GM23338 (cell line): Measurements from ENCODE around the gene SLC22A14. TPM values are rescaled to one million over a fixed set of nuclear protein-coding genes. Genes with fewer than 3 reads are reported as not detected.

Experiments used
- ATAC-seq: fragments of 200-7000 bp; cut with Tn5 transposase; 3 replicates; pipeline ENCODE4 v1.9.1; 2020
- DNase-seq: peaks from one replicate; pipeline ENCODE4 v3.0.0-alpha.2; 2015; ENCODE audit warnings: low spot score
- H2AFZ ChIP-seq: fragments of 200-600 bp; sonication (generic); 2 replicates; pipeline ENCODE4 v1.8.0; 2016; ENCODE audit warnings: antibody characterized with exemption, mild to moderate bottlenecking, moderate library complexity
- H3F3A ChIP-seq: fragments of 200-600 bp; sonication (generic); replicated peaks from 2 replicates; pipeline ENCODE4 v1.8.0; 2017; ENCODE audit warnings: antibody characterized with exemption, mixed run types, low read depth
- H3K27ac ChIP-seq: fragments of 200-600 bp; sonication (generic); 2 replicates; pipeline ENCODE4 v1.6.1; 2016; ENCODE audit warnings: low read depth
- H3K27me3 ChIP-seq: fragments of 200-600 bp; sonication (generic); 2 replicates; pipeline ENCODE4 v1.8.0; 2016; ENCODE audit warnings: mild to moderate bottlenecking, mixed run types, moderate library complexity; ENCODE audit not compliant: insufficient read depth
- H3K36me3 ChIP-seq: fragments of 200-600 bp; sonication (generic); 2 replicates; pipeline ENCODE4 v1.8.0; 2016; ENCODE audit warnings: mild to moderate bottlenecking; ENCODE audit not compliant: insufficient read depth
- H3K4me1 ChIP-seq: fragments of 200-600 bp; sonication (generic); 2 replicates; pipeline ENCODE4 v1.8.0; 2016; ENCODE audit warnings: mild to moderate bottlenecking, moderate library complexity; ENCODE audit not compliant: insufficient read depth
- H3K4me2 ChIP-seq: fragments of 200-600 bp; sonication (generic); 2 replicates; pipeline ENCODE4 v1.7.1; 2017; ENCODE audit warnings: mixed run types
- H3K4me3 ChIP-seq: fragments of 200-600 bp; sonication (generic); 2 replicates; pipeline ENCODE4 v1.6.1; 2016; ENCODE audit warnings: mixed run types
- H3K79me2 ChIP-seq: fragments of 200-600 bp; sonication (generic); replicated peaks from 2 replicates; pipeline ENCODE4 v1.8.0; 2017; ENCODE audit warnings: mild to moderate bottlenecking; ENCODE audit not compliant: insufficient read depth
- H3K9me2 ChIP-seq: fragments of 200-600 bp; sonication (generic); 2 replicates; pipeline ENCODE4 v1.8.0; 2017; ENCODE audit not compliant: insufficient read depth
- H4K20me1 ChIP-seq: fragments of 200-600 bp; sonication (generic); replicated peaks from 2 replicates; pipeline ENCODE4 v1.8.0; 2017; ENCODE audit warnings: mild to moderate bottlenecking; ENCODE audit not compliant: insufficient read depth
- H3K27ac Mint-ChIP-seq: 2 replicates; pipeline ENCODE4 v1.8.0; 2020; ENCODE audit warnings: inconsistent platforms, mild to moderate bottlenecking, moderate library complexity, mixed read lengths
- H3K27me3 Mint-ChIP-seq: 3 replicates; pipeline ENCODE4 v1.8.0; 2022; ENCODE audit warnings: low read depth, mild to moderate bottlenecking, moderate library complexity, mixed read lengths, inconsistent platforms; ENCODE audit not compliant: insufficient read depth, poor library complexity
- H3K36me3 Mint-ChIP-seq: 3 replicates; pipeline ENCODE4 v1.8.0; 2021; ENCODE audit warnings: low read depth, mild to moderate bottlenecking, inconsistent platforms, moderate library complexity, mixed read lengths
- H3K4me1 Mint-ChIP-seq: 3 replicates; pipeline ENCODE4 v1.8.0; 2020; ENCODE audit warnings: mild to moderate bottlenecking, inconsistent platforms, mixed read lengths
- H3K4me3 Mint-ChIP-seq: 3 replicates; pipeline ENCODE4 v1.8.0; 2021; ENCODE audit warnings: moderate library complexity, mild to moderate bottlenecking, inconsistent platforms, mixed read lengths
- H3K9me3 Mint-ChIP-seq: 3 replicates; pipeline ENCODE4 v1.8.0; 2020; ENCODE audit warnings: moderate library complexity, mild to moderate bottlenecking, inconsistent platforms, mixed read lengths
- CREB1 ChIP-seq: fragments of 250-450 bp; sonication (Bioruptor Pico); IDR thresholded peaks from 2 replicates; pipeline ENCODE4 v1.5.0; 2020; ENCODE audit warnings: low read depth, mild to moderate bottlenecking, moderate library complexity
- CTCF ChIP-seq, 2 experiments: fragments of 200-600 bp in 1 of 2; sonication (generic) in 1 of 2; conservative IDR thresholded peaks; 2 replicates each; pipeline versions ENCODE4 v1.5.1 to v1.6.1; 2016 to 2017; ENCODE audit warnings: antibody characterized with exemption in 2 of 2, low read depth in 2 of 2, mild to moderate bottlenecking in 2 of 2, moderate library complexity in 1 of 2
- EZH2 ChIP-seq: fragments of 200-600 bp; sonication (generic); IDR thresholded peaks from one replicate; pipeline ENCODE4 v1.8.0; 2017; ENCODE audit warnings: antibody characterized with exemption, mild to moderate bottlenecking, low read depth; ENCODE audit not compliant: unreplicated experiment
- EZH2phosphoT487 ChIP-seq: fragments of 200-600 bp; sonication (generic); IDR thresholded peaks from one replicate; pipeline ENCODE4 v1.8.1; 2018; ENCODE audit warnings: antibody characterized with exemption; ENCODE audit not compliant: unreplicated experiment
- JUNB ChIP-seq: IDR thresholded peaks from one replicate; pipeline ENCODE4 v1.6.1; 2016; ENCODE audit warnings: antibody characterized with exemption; ENCODE audit not compliant: unreplicated experiment
- NANOG ChIP-seq: IDR thresholded peaks from 2 replicates; pipeline ENCODE4 v1.6.1; 2016; ENCODE audit warnings: antibody characterized with exemption, borderline replicate concordance
- POLR2AphosphoS5 ChIP-seq: IDR thresholded peaks from 2 replicates; pipeline ENCODE4 v1.6.1; 2016; ENCODE audit warnings: antibody characterized with exemption, low read depth
- STAT1 ChIP-seq: IDR thresholded peaks from one replicate; pipeline ENCODE4 v1.6.1; 2016; ENCODE audit warnings: antibody characterized with exemption; ENCODE audit not compliant: unreplicated experiment
- ZNF114 ChIP-seq: fragments of 250-450 bp; sonication (Bioruptor Pico); IDR thresholded peaks from 2 replicates; pipeline ENCODE4 v1.5.0; 2020; ENCODE audit warnings: mild to moderate bottlenecking, moderate library complexity
- ZNF331 ChIP-seq: fragments of 250-450 bp; sonication (Bioruptor Pico); IDR thresholded peaks from 2 replicates; pipeline ENCODE4 v1.5.0; 2020; ENCODE audit warnings: low read depth, mild to moderate bottlenecking, moderate library complexity
- polyA plus RNA-seq: library from polyadenylated mRNA; unstranded; fragments of >200 nt; fragmentation: Nextera tagmentation; extraction: Ambion mirVana; gene quantifications from 2 replicates; pipeline ENCODE4 v1.2.1, GENCODE V29; 2016
- total RNA-seq: library from RNA; depleted of rRNA; stranded (reverse); fragments of >200 nt; shearing (Covaris generic); gene quantifications from 2 replicates; pipeline ENCODE4 v1.2.3, GENCODE V29; 2014
- TF ChIP-seq, protein P1 (sequence below): fragments of 250-450 bp; sonication (Bioruptor Pico); IDR thresholded peaks from 2 replicates; pipeline ENCODE4 v1.5.0; 2020; ENCODE audit warnings: mild to moderate bottlenecking, moderate library complexity
- TF ChIP-seq, protein P2 (sequence below): IDR thresholded peaks from one replicate; pipeline ENCODE4 v1.6.1; 2018; ENCODE audit warnings: antibody characterized with exemption; ENCODE audit not compliant: unreplicated experiment
- TF ChIP-seq, protein P3 (sequence below): IDR thresholded peaks from 2 replicates; pipeline ENCODE4 v1.6.1; 2016; ENCODE audit warnings: antibody characterized with exemption

Gene SLC22A14
- total and polyA plus RNA-seq, 2 experiments from 2014 or later, result not detected

- no peak for TF ChIP-seq EZH2phosphoT487
Observed at GRCh38 chr3:38260474-38260873, 21.6 kb upstream of the SLC22A14 start (continued).

GRCh38 chr3:38264353-38264771 is 17.7 kb upstream of the SLC22A14 start:
- no peak overlapping the region for H3K27ac Mint-ChIP-seq
- Histone ChIP-seq H3K36me3 (no peaks in the 10 kb centered on the region), H3K27me3 (no peaks in the 10 kb centered on the region), H2AFZ (no peak overlapping the region), H3F3A (no peaks in the 10 kb centered on the region), H3K9me2 (no peaks in the 10 kb centered on the region), H3K4me2 (no peak overlapping the region), H3K27ac (no peak overlapping the region), H3K79me2 (no peaks in the 10 kb centered on the region), H3K4me1 (peaks cover 12% of the 10 kb centered on the region), H4K20me1 (no peaks in the 10 kb centered on the region; the same call in 1 of the 2 replicates), H3K4me3 (no peak overlapping the region)
- H3K4me3 Mint-ChIP-seq, result no peak overlapping the region
- ATAC-seq (peak; percentile 65), DNase-seq (no peak)
- peaks cover 4% of the 10 kb centered on the region for H3K36me3 Mint-ChIP-seq
- peaks cover 6% of the 10 kb centered on the region for H3K27me3 Mint-ChIP-seq
- no peak for TF ChIP-seq STAT1
- no peak for TF ChIP-seq EZH2phosphoT487
- no peak for TF ChIP-seq NANOG
- TF ChIP-seq CTCF (conservative IDR thresholded peaks at IDR 0.05; ENCODE audit: low read depth in 2 of 2), result no peak
- TF ChIP-seq POLR2AphosphoS5, result no peak
- no peak for TF ChIP-seq JUNB
- TF ChIP-seq, protein P1, sequence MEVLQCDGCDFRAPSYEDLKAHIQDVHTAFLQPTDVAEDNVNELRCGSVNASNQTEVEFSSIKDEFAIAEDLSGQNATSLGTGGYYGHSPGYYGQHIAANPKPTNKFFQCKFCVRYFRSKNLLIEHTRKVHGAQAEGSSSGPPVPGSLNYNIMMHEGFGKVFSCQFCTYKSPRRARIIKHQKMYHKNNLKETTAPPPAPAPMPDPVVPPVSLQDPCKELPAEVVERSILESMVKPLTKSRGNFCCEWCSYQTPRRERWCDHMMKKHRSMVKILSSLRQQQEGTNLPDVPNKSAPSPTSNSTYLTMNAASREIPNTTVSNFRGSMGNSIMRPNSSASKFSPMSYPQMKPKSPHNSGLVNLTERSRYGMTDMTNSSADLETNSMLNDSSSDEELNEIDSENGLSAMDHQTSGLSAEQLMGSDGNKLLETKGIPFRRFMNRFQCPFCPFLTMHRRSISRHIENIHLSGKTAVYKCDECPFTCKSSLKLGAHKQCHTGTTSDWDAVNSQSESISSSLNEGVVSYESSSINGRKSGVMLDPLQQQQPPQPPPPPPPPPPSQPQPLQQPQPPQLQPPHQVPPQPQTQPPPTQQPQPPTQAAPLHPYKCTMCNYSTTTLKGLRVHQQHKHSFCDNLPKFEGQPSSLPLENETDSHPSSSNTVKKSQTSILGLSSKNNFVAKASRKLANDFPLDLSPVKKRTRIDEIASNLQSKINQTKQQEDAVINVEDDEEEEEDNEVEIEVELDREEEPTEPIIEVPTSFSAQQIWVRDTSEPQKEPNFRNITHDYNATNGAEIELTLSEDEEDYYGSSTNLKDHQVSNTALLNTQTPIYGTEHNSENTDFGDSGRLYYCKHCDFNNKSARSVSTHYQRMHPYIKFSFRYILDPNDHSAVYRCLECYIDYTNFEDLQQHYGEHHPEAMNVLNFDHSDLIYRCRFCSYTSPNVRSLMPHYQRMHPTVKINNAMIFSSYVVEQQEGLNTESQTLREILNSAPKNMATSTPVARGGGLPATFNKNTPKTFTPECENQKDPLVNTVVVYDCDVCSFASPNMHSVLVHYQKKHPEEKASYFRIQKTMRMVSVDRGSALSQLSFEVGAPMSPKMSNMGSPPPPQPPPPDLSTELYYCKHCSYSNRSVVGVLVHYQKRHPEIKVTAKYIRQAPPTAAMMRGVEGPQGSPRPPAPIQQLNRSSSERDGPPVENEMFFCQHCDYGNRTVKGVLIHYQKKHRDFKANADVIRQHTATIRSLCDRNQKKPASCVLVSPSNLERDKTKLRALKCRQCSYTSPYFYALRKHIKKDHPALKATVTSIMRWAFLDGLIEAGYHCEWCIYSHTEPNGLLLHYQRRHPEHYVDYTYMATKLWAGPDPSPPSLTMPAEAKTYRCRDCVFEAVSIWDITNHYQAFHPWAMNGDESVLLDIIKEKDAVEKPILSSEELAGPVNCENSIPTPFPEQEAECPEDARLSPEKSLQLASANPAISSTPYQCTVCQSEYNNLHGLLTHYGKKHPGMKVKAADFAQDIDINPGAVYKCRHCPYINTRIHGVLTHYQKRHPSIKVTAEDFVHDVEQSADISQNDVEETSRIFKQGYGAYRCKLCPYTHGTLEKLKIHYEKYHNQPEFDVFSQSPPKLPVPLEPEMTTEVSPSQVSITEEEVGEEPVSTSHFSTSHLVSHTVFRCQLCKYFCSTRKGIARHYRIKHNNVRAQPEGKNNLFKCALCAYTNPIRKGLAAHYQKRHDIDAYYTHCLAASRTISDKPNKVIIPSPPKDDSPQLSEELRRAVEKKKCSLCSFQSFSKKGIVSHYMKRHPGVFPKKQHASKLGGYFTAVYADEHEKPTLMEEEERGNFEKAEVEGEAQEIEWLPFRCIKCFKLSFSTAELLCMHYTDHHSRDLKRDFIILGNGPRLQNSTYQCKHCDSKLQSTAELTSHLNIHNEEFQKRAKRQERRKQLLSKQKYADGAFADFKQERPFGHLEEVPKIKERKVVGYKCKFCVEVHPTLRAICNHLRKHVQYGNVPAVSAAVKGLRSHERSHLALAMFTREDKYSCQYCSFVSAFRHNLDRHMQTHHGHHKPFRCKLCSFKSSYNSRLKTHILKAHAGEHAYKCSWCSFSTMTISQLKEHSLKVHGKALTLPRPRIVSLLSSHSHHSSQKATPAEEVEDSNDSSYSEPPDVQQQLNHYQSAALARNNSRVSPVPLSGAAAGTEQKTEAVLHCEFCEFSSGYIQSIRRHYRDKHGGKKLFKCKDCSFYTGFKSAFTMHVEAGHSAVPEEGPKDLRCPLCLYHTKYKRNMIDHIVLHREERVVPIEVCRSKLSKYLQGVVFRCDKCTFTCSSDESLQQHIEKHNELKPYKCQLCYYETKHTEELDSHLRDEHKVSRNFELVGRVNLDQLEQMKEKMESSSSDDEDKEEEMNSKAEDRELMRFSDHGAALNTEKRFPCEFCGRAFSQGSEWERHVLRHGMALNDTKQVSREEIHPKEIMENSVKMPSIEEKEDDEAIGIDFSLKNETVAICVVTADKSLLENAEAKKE (CRISPR knock-in tag), result no peak
- TF ChIP-seq ZNF331, result no peak
- no peak for TF ChIP-seq ZNF114 (CRISPR knock-in tag)
- TF ChIP-seq, protein P2, sequence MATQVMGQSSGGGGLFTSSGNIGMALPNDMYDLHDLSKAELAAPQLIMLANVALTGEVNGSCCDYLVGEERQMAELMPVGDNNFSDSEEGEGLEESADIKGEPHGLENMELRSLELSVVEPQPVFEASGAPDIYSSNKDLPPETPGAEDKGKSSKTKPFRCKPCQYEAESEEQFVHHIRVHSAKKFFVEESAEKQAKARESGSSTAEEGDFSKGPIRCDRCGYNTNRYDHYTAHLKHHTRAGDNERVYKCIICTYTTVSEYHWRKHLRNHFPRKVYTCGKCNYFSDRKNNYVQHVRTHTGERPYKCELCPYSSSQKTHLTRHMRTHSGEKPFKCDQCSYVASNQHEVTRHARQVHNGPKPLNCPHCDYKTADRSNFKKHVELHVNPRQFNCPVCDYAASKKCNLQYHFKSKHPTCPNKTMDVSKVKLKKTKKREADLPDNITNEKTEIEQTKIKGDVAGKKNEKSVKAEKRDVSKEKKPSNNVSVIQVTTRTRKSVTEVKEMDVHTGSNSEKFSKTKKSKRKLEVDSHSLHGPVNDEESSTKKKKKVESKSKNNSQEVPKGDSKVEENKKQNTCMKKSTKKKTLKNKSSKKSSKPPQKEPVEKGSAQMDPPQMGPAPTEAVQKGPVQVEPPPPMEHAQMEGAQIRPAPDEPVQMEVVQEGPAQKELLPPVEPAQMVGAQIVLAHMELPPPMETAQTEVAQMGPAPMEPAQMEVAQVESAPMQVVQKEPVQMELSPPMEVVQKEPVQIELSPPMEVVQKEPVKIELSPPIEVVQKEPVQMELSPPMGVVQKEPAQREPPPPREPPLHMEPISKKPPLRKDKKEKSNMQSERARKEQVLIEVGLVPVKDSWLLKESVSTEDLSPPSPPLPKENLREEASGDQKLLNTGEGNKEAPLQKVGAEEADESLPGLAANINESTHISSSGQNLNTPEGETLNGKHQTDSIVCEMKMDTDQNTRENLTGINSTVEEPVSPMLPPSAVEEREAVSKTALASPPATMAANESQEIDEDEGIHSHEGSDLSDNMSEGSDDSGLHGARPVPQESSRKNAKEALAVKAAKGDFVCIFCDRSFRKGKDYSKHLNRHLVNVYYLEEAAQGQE, result no peak
- no peak for TF ChIP-seq CREB1
- TF ChIP-seq, protein P3, sequence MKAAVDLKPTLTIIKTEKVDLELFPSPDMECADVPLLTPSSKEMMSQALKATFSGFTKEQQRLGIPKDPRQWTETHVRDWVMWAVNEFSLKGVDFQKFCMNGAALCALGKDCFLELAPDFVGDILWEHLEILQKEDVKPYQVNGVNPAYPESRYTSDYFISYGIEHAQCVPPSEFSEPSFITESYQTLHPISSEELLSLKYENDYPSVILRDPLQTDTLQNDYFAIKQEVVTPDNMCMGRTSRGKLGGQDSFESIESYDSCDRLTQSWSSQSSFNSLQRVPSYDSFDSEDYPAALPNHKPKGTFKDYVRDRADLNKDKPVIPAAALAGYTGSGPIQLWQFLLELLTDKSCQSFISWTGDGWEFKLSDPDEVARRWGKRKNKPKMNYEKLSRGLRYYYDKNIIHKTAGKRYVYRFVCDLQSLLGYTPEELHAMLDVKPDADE, result no peak
- no peak for TF ChIP-seq EZH2
- peaks cover 26% of the 10 kb centered on the region for H3K4me1 Mint-ChIP-seq
- H3K9me3 Mint-ChIP-seq, result no peaks in the 10 kb centered on the region
